Measurements from ENCODE around the gene LITAF.
"Not testable (repeated sequence)": the region's sequence is repeated elsewhere in the genome, so short reads cannot be mapped to it uniquely, and the experiment has no call there.

LITAF gene

GRCh38 chr16:11575223-11575589, 11.5 kb downstream of the LITAF start:
- no peak for DNase-seq (ENCODE audit: low read depth in 2 of 2)

GRCh38 chr16:11572301-11572995, 14.3 kb downstream of the LITAF start:
- DNase-seq (ENCODE audit: low read depth in 2 of 2) = peak in 1 of 2 donors; percentile 58

- no peak for DNase-seq (ENCODE audit: low read depth in 2 of 2)
Measured at GRCh38 chr16:11571549-11571948, 15.2 kb downstream of the LITAF start.

GRCh38 chr16:11570806-11571205, 15.9 kb downstream of the LITAF start:
- no peak for DNase-seq (ENCODE audit: low read depth in 2 of 2)

- DNase-seq (ENCODE audit: low read depth in 2 of 2) = no peak
Measured at GRCh38 chr16:11570258-11570657, 16.5 kb downstream of the LITAF start.

- DNase-seq (ENCODE audit: low read depth in 2 of 2) = no peak
Measured at GRCh38 chr16:11566398-11566797, 20.3 kb downstream of the LITAF start.

- no peak for DNase-seq (ENCODE audit: low read depth in 2 of 2)
Measured at GRCh38 chr16:11565665-11566064, 21.1 kb downstream of the LITAF start.

- DNase-seq (ENCODE audit: low read depth in 2 of 2) = no peak
Measured at GRCh38 chr16:11564046-11564926, 22.4 kb downstream of the LITAF start.

- no peak for DNase-seq (ENCODE audit: low read depth in 2 of 2)
Measured at GRCh38 chr16:11563493-11564040, 23.2 kb downstream of the LITAF start.

GRCh38 chr16:11562941-11563340, 23.8 kb downstream of the LITAF start:
- DNase-seq (ENCODE audit: low read depth in 2 of 2) = no peak

- no peak for DNase-seq (ENCODE audit: low read depth in 2 of 2)
Measured at GRCh38 chr16:11562411-11562810, 24.3 kb downstream of the LITAF start.

GRCh38 chr16:11561856-11562255, 24.9 kb downstream of the LITAF start:
- no peak for DNase-seq (ENCODE audit: low read depth in 2 of 2)

- DNase-seq (ENCODE audit: low read depth in 2 of 2) = no peak
Measured at GRCh38 chr16:11561454-11561805, 25.3 kb downstream of the LITAF start.

GRCh38 chr16:11560701-11561453, 25.8 kb downstream of the LITAF start:
- DNase-seq (ENCODE audit: low read depth in 2 of 2) = peak; percentile 36

- not testable (repeated sequence) for DNase-seq (ENCODE audit: low read depth in 2 of 2)
Measured at GRCh38 chr16:11558308-11558823, 28.4 kb downstream of the LITAF start.

GRCh38 chr16:11557801-11558200, 28.9 kb downstream of the LITAF start:
- DNase-seq (ENCODE audit: low read depth in 2 of 2) = no peak

- no peak for DNase-seq (ENCODE audit: low read depth in 2 of 2)
Measured at GRCh38 chr16:11556945-11557720, 29.6 kb downstream of the LITAF start.

- no peak for DNase-seq (ENCODE audit: low read depth in 2 of 2)
Measured at GRCh38 chr16:11556214-11556819, 30.4 kb downstream of the LITAF start.

GRCh38 chr16:11554053-11554452, 32.7 kb downstream of the LITAF start:
- DNase-seq (ENCODE audit: low read depth in 2 of 2) = no peak

GRCh38 chr16:11553371-11553770, 33.3 kb downstream of the LITAF start:
- no peak for DNase-seq (ENCODE audit: low read depth in 2 of 2)

GRCh38 chr16:11552440-11552839, 34.3 kb downstream of the LITAF start:
- no peak for DNase-seq (ENCODE audit: low read depth in 2 of 2)
